ENCODE data around the gene EXOC4.
"Not testable (repeated sequence)": the region's sequence is repeated elsewhere in the genome, so short reads cannot be mapped to it uniquely, and the experiment has no call there.

EXOC4 gene

DNA sequence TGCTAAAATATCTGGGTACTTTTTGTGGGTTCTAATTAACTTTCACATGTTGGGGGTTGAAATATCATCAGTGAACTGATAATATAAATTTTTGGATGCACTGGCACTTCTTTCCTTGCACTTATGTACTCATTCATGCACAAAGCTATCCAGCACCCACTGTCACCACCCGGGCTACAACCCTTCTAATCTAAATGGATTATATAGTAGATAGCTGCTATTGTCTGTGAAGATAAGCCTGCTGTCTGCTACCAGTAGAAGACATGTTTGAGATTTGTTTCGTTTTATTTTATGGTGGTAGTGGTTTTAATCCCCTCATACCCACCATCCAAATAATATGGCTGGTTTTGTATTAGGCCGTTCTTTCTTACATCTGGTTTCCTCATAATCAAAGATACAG is 520.7 kb downstream of the EXOC4 start:
- DNase-seq = no peak

DNA sequence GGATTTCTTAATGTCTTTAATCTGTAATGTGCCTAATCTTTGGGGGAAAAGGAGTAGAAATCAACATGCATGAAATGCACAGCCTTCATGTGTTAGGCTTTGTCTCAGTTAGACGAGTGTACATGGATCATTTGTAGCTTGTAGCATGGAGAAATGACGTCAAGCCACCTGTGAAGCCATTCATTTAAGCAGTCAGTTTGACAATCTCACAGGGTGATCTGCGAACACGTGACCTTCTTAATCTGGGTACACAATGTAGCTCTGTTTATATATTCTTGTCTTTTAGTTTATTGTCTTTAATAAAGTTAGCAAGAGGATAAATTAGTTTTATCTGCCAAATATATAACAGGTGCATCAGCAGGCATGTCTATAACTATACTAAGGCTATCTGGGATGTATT is 522.3 kb downstream of the EXOC4 start:
- DNase-seq = no peak

DNA sequence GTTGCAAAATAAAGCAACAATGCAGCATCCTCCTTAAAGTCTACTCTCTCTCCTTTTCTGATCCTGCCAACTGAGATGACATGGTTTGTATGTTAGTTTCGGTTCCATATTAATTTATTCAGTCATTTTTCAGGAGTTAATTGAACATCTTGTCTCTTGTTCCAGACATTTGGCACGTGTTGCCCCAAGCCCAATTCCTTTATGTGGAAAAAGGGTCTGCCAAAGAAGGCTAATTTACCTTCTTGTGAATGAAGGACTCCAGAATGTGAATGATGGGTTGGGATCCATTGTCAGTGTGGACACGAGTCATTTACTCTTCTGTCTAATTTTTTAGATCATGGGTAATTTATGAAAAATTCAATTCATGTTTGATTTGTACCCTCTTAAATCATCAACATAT is 523.4 kb downstream of the EXOC4 start:
- no peak for DNase-seq

DNA sequence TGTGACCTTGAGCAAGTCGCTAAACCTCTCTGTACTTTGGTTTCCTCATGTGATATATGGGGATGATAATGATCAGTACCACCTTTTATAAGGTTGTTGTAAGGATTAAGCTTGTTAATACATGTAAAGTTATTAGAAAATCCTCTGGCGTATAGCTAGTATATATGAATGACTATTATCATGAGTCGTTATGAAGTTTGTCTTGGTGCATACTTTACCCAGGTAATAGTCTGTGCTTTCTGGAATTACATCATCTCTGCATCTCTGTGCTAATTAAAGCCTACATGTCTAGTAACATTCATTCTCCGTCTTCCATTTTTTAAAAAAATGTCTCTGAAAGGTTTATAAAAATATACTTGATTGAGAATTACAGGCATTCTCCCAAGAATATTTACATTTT is 524.8 kb downstream of the EXOC4 start:
- no peak for DNase-seq

DNA sequence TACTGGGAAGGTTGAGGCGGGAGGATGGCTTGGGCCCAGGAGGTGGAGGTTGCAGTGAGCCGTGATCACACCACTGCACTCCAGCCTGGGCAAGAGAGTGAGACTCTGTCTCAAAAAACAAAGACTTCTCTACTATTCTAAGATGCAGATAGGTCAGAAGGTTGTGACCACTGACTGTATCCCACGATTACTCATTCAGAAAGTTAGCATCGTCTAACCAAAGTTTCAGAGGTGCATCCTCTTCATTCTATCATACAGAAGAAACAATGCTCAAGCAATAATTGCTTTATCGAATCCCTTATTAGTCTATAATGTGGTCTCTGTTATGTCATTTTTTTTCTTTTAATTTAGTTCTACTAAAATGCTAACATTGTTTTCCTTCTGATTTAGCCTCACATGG is 525.6 kb downstream of the EXOC4 start:
- DNase-seq = no peak

DNA sequence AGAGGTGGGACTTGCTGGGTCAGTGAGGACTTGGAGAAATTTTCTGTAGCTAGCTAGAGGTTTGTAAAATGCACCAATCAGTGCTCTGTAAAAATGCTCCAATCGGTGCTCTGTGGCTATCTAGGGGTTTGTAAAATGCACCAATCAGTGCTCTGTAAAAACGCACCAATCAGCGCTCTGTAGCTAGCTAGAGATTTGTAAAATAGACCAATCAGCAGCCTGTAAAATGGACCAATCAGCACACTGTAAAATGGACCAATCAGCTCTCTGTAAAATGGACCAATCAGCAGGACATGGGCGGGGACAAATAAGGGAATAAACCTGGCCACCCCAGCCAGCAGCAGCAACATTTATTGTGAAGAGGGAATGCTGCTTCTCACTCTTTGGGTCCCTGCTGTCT is 526.7 kb downstream of the EXOC4 start:
- DNase-seq = not testable (repeated sequence)

DNA sequence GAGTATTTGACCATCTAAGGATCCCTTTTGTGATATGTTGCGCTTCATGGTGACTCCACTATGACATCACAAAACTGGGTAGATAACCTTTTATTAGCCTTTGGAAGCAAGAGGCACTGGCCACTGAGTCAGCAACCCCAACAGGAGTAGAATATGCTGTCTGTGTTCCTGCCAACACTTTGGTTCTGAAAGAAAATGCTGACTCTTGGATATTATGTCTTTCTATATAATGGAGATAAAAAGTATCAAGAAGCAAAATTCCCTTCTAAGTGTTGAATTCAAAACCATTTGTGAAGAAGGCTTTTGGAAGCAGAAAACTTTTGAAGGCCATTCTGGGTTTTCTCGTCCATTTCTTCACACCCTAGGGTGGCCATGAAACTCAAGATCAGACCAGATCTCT is 528.0 kb downstream of the EXOC4 start:
- DNase-seq = no peak

DNA sequence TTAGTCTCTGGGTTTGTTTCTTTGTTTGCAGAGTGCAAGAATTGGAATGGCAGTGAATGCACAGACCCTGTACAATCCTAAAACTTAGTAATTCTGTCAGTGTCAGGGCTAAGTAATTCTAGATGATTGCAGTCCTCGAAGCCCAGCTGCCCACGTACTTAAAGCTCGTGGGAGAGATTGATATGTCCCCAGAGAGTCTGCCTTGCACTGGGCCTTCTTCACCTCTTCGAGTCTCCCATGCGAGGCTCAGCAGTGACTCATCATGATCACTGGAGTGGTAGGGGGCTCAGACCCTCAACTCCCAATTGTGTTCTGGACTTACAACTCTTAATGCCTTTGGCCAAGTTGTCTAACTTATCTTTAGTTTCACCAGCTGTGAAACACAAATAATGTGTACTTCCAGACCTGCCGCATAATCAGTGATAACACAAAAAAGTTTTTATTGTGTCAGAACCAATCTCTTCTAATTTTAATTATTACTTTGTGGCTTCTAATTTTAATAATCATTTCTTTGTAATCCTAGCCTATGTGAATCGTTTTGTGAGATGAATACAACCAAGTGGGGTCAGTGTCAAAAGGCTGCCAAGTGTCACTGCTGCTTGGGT is 528.7 kb downstream of the EXOC4 start:
- no peak for DNase-seq

DNA sequence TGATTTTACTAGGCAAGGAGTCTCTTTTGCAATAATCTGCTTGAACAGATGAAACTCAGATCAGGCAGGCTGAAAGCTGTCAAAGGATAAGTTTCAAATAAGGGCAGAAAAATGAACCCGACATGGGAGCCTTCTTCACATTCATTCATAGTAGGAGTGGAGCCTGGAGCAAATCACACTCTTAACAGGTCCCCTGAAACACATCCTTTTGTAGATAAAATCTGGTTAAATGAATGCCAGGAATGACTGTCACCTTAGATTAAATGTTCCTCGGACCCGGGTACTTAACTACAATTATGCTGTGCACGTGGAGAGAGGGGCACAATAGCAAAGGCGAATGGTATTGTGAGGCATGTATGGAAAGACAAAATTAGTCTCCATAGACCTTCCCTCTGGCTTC is 529.6 kb downstream of the EXOC4 start:
- DNase-seq = no peak

DNA sequence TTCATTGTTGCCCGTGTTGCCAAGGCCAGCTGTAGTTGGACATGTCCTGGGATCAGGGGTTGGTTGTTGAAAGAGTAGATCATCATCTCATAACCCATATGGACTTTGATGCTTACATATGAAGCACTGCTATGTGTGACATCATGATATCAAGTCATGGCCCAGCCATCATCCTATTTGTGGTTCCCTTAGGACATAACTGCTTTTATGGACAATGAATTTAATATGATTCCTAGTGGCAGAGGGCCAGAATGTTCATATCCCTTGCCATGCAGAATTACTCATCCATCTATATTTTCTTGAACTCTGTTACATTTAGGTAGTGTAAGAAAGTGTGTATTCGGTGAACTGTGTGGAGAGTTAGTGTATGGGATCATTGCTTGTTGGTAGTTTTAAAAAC is 530.4 kb downstream of the EXOC4 start:
- DNase-seq = no peak

DNA sequence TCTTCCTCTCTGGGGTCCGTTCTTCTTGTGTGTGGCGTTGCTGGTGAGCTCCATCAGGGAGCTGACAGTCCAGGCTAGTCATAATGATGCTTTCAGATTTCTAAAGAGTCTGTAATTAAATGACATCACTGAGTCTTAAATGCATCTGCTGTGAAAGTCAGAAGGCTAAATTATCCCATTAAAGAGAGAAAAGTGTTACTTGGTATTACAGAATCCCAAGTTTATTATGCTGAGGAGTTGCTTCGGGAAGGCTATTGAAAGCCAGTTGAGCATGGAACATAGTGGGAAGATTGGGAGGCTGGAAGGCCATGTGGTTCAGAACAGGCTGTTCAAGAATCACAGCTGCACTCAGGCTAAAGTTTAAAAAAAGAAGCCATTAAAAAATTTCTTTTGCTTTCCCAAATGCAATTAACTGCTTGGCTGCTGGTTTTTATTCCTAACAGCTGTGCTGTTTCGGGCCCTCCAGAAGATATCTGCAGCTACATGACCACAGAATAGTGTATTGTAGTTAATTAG is 531.7 kb downstream of the EXOC4 start:
- no peak for DNase-seq

DNA sequence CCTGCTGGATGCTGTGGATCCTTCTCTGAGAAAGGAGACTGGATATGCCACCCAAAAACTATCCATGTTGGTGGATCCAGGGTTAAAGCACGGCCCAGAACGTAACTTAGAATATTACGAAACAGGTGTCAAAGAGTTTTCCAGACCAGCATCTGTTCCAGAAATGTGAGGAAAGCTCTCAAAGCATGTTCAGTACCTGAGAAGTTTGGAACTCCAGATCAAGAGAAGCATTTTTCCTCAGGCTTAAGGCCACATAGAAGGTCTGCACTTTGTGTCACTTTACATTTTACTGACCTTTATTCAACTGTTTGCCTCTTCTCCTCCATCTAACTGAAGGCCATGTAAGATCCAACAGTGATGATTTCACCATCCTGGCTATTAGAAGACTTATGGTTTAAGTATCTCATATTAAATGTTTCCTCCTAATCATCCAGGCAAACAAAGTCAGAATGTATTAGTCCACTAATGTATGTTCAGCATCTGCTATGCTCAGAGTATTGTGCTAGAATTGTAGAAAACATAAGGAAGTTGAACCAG is 533.6 kb downstream of the EXOC4 start:
- DNase-seq = no peak

DNA sequence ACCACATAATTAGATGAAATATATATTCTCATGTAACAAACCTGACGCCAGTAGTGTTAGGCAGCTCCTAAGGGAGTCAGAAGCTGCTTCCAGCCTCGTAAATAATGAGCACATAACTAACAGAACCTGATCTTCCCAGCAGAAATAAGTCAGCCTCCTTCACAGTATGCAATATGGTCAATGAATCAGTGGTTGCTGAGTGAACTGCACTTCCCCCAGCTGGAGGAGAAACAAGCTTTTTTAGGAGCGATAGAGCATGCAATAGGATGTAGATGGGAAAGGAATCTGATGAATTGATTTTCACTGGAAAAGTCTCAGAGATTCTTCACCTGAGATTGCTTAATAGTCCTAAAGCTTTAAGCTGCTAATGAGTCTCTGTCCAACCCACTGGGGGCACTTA is 537.1 kb downstream of the EXOC4 start:
- DNase-seq = peak; percentile 52

DNA sequence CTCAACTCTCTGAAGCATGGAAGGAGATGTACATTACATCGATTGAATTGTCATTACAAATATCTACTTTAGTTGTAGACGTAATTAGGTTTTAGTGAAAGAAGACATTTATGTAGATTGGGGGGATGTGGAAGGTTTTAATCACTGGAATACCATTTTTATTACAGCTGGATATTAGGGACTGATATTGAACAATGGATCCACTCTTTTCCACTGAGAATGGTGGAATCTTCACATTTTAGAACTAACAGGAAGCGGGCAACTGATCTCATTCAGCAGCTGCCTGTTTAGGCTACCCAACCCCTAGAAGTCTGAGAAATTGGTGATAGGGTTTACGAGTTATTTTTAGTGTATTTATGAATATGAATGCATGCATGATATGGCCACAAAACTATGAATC is 538.0 kb downstream of the EXOC4 start:
- no peak for DNase-seq

DNA sequence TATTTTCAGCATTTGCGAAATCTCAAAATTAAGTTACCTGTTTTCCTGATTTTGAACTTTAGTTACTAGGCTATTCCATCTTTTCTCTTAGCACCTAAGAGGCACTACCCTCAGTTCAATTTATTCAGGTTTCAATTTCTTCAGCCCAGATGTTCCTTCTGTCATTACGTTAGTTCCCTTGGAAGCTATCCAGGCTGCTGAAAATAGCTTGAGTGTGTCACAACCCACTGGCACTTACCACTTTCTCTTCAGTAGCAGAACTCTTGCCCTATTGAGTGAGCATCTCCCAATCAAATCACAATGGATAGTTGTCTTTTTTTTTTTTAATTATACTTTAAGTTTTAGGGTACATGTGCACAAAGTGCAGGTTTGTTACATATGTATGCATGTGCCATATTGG is 541.6 kb downstream of the EXOC4 start:
- no peak for DNase-seq

DNA sequence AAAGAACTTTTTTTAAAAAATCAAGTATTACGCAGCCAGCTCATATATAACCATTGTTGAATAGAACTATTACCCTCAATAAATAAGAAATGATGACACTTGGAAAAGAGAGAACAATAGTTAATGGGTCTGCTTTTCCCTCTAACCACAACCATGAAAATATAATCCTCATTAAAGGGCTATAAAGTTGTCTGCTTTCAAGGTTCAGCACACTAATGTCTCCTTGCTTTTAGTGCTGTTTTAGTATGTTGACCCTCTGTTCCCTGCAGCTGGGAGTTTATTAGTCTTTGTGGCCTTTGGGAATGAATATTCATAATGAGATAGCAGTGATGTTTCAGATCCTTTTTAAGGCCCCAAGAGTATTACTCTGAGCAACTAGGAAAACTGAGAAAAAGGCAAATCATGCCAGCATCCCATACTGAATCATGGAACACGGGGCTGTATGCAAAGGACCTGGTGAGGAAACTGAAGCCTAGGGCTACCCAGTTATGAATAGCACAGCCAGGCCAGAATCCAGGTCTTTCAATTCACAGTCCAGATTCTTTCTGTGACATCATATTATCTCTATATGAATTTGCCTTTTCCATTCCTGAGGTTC is 542.3 kb downstream of the EXOC4 start:
- DNase-seq = no peak

DNA sequence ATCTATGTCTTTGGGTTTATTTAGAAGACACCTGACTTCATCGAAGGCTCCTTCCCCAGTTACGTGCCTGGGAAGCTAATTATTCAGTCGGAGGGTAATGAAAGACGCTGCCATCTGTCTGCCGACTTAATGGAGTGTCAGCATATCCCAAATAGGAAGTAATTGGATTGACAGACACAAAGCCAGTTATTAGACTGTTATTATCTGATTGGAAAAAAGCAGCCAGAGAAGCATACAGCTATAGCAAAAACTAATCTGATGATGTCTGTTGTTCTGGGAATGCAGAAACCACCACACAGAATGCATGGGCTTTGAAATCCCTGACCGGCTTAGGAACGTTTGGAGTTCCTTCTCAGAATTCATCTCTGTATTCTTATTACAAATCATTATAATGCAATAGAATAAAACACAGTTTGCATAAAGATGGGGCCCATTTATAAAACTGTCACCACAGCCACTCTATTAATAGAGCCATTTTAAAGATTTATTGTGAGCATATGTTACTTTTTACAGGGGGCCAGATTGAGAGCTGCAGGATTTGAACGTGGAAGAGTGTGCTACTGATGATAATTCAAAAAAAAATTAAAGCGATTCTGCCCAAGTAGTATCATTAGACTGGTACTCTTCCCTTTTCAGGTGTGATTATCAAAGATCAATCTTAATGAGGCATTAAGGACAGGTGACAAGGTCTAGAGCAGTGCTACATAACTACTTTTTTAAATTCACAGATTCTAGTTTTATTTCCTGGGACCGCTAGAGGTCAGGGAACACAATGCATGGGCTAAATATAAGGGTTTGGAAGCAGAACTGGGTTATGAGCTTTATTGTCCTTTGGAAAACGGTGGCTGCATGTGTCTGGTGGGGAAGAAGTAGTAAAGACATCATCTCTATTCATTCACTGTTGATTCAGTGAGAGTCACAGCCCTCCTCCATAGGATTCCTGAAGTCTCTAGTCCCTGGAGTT is 544.2 kb downstream of the EXOC4 start:
- DNase-seq = no peak

DNA sequence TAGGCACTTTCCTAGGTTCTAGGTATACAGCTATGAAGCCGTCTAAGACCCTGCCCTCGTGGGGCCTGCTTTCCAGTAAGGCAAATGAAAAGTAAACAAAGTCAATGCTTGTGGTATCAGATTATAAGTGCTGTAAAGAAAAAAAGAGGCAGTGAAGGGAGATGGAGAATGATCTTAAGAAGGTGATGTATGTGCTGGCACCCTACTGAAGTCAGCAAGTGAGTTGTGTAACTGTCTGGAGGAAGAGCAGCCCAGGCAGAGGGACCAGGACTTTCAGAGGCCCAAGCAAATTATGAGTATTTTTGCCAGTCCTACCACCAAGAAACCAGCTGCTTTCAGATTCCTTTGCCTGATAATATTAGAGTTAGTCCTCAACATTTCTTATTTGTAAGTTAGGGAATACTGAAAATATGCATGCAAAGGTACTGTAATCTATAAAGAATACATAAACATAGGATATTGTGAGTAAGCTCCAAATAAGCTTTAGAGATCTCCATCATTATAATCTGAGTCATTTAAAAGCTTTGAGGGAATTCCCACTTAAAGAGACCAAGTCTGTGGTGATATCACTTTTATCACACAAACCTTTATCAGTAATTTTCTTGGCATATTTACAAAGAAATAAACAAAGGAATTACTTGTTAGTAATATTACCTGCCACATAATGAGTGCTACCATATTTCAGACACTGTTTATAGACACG is 545.1 kb downstream of the EXOC4 start:
- no peak for DNase-seq

DNA sequence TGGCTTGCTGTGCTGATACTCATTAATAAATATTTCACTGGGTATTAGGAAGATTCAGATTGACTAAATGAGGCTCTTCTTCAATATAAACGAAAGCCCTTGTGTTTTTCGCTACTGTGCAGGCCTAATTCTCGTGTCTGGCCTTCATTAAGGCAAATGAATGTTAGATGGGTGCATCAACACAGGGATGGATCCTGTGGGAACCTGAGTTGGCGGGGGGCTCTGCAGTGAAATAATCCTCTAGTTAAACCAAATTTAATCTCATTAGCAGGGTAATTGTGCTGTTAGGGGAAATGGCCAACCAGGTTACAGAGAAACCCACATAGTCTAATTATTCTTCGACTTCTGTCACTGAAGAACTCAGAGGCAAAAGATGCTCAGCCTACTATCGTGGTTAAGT is 548.5 kb downstream of the EXOC4 start:
- no peak for DNase-seq

DNA sequence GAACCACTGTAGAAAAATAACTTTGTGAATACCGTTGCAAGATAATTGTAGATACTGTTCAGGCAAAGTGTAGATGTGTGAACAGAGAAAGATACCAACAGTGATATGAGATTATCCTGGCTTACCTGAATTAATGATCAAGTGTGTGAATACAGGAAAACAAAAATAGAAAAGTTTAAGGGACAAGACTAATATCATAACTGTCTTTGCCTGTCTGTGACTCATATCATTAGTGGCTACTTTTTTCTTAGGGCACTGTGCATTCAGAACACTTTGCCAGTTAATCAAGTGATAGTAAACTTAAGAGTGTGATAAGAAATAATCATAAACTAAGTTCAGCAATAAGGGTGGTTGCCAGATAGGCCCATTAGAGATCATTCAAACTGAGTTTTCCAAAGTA is 551.2 kb downstream of the EXOC4 start:
- DNase-seq = no peak

DNA sequence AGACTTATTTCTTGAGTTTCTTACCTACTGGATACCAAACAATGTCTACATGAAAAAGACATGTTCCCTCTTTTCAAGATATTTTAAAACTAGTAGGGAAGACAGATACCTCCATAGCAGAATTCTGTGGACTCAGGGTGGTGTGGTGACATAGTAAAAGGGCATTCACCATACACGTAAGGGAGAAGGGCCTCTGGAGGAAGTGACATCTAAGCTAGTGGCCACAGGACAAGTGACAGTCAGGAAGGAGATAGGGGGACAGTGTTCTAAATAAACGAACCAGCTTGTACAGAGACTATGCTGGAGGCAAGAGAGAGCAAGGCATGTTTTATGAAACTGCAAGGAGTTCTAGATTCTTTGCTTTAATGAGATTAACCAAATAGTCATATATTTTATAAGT is 552.5 kb downstream of the EXOC4 start:
- no peak for DNase-seq

DNA sequence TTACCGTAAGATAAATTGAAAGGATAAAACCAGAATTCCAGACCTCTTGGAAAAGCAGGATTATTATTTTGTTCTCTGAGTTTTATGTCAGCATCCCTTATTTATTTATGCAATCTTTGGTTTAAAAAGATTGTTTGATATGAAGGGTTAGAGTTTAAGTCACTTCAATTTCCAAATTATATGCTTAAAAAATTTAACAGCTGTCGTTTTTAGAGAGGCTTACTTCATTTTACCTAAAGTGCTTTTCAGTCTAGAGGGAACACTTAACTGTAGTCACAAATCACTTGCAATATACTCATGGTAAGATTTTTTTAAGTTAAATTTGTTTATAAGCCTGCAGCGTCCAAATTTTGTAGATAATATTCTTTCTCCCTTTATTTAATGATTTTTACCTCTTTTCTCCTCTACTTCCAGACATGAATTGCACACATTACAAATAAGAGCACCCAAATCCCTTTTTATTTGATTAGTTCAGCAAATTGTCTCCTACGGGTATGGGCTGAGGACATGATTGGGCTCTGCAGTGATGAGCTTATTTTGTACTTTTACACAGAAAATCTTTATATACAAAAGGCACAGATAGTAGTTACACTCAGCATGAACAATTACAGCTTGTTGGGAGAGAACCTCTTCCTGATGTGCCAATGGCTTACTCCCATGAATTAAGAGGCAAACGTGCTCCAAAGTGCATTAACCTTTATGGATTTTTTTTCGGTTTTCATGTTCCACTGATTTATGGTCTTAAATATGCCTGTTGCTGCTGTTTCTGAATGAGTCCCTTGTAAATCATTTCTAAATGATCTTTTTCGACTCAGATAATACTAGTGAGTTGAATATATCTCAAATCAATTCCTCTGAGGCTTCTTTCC is 555.0 kb downstream of the EXOC4 start:
- DNase-seq = no peak

All from kidney glomerular epithelial cell (primary cell).